Activated T-cell treated with anti-CD3 and anti-CD28 coated beads for 1 hour (primary cell): ENCODE measurements around the gene JAK2.
"Not testable (repeated sequence)": the region's sequence is repeated elsewhere in the genome, so short reads cannot be mapped to it uniquely, and the experiment has no call there.

ENCODE experiments used
- DNase-seq: peaks from one replicate; pipeline ENCODE4 v3.0.0-alpha.2; 2020; ENCODE audit warnings: low read depth

JAK2 gene

GRCh38 chr9:4984621-4985385 is at the start of gene JAK2:
TSS of gene JAK2 (plus strand) at chr9:4985272. CDS start at chr9:5021988, 36,716 bp downstream.
- DNase-seq, result peak; percentile 62

- no peak for DNase-seq
These were observed 48.8 kb upstream of the JAK2 start for GRCh38 chr9:4936277-4936676.

- DNase-seq, result no peak
These were observed 48.2 kb upstream of the JAK2 start for GRCh38 chr9:4936823-4937222.

- DNase-seq, result no peak
These were observed 47.6 kb upstream of the JAK2 start for GRCh38 chr9:4937446-4937845.

- no peak for DNase-seq
These were observed 46.6 kb upstream of the JAK2 start for GRCh38 chr9:4938496-4938895.

GRCh38 chr9:4939118-4939561 is 45.9 kb upstream of the JAK2 start:
- no peak for DNase-seq

GRCh38 chr9:4942042-4942691 is 42.9 kb upstream of the JAK2 start:
- not testable (repeated sequence) for DNase-seq

GRCh38 chr9:4943346-4943745 is 41.7 kb upstream of the JAK2 start:
- DNase-seq, result no peak

- DNase-seq, result not testable (repeated sequence)
These were observed 40.5 kb upstream of the JAK2 start for GRCh38 chr9:4944431-4945211.

- DNase-seq, result no peak
These were observed 38.1 kb upstream of the JAK2 start for GRCh38 chr9:4946937-4947336.

GRCh38 chr9:4955836-4956235 is 29.2 kb upstream of the JAK2 start:
- DNase-seq, result no peak

- DNase-seq, result no peak
These were observed 26.0 kb upstream of the JAK2 start for GRCh38 chr9:4959031-4959430.

GRCh38 chr9:4962085-4962484 is 23.0 kb upstream of the JAK2 start:
- no peak for DNase-seq

GRCh38 chr9:4964540-4964939 is 20.5 kb upstream of the JAK2 start:
- DNase-seq, result no peak

- DNase-seq, result no peak
These were observed 19.8 kb upstream of the JAK2 start for GRCh38 chr9:4965174-4965821.

GRCh38 chr9:4967523-4967922 is 17.5 kb upstream of the JAK2 start:
- no peak for DNase-seq

- DNase-seq, result no peak
These were observed 15.9 kb upstream of the JAK2 start for GRCh38 chr9:4969130-4969529.

GRCh38 chr9:4970970-4971641 is 14.0 kb upstream of the JAK2 start:
- no peak for DNase-seq

- no peak for DNase-seq
These were observed 11.8 kb upstream of the JAK2 start for GRCh38 chr9:4973246-4973645.

GRCh38 chr9:4973902-4974301 is 11.2 kb upstream of the JAK2 start:
- no peak for DNase-seq

GRCh38 chr9:4979239-4979638 is 5.8 kb upstream of the JAK2 start:
- DNase-seq, result no peak
